H9 (cell line): ENCODE measurements around the gene DOCK2. TPM values are rescaled to one million over a fixed set of nuclear protein-coding genes. Genes with fewer than 3 reads are reported as not detected.

Experiments used
- DNase-seq: peaks from one replicate; pipeline ENCODE4 v3.0.0-alpha.2; 2017
- H2AFZ ChIP-seq: one replicate; pipeline ENCODE4 v1.6.1; 2013; ENCODE audit warnings: mild to moderate bottlenecking, low read length, control low read depth, moderate library complexity
- H2AK5ac ChIP-seq: 2 replicates; pipeline ENCODE4 v1.6.1; 2013; ENCODE audit warnings: low read length, control low read depth, mixed read lengths; ENCODE audit not compliant: insufficient read length
- H2BK120ac ChIP-seq: one replicate; pipeline ENCODE4 v1.6.1; 2013; ENCODE audit warnings: low read depth, mild to moderate bottlenecking, low read length, control low read depth, inconsistent platforms; ENCODE audit not compliant: poor library complexity, severe bottlenecking
- H2BK12ac ChIP-seq: 2 replicates; pipeline ENCODE4 v1.6.1; 2013; ENCODE audit warnings: low read length, control low read depth, mixed read lengths, low read depth; ENCODE audit not compliant: insufficient read length
- H2BK15ac ChIP-seq: 2 replicates; pipeline ENCODE4 v1.6.1; 2013; ENCODE audit warnings: low read depth, low read length, control low read depth
- H2BK20ac ChIP-seq: one replicate; pipeline ENCODE4 v1.6.1; 2013; ENCODE audit warnings: low read depth, mild to moderate bottlenecking, low read length, control low read depth, inconsistent platforms; ENCODE audit not compliant: poor library complexity, severe bottlenecking
- H2BK5ac ChIP-seq: 2 replicates; pipeline ENCODE4 v1.6.1; 2013; ENCODE audit warnings: low read length, control low read depth, mixed read lengths; ENCODE audit not compliant: insufficient read length
- H3K14ac ChIP-seq: 2 replicates; pipeline ENCODE4 v1.6.1; 2013; ENCODE audit warnings: low read length, control low read depth; ENCODE audit not compliant: insufficient read depth
- H3K18ac ChIP-seq: 2 replicates; pipeline ENCODE4 v1.6.1; 2013; ENCODE audit warnings: low read depth, mild to moderate bottlenecking, mixed read lengths, low read length, control low read depth; ENCODE audit not compliant: insufficient read length
- H3K23ac ChIP-seq: 2 replicates; pipeline ENCODE4 v1.6.1; 2013; ENCODE audit warnings: low read length, control low read depth, mixed read lengths, low read depth; ENCODE audit not compliant: insufficient read length
- H3K23me2 ChIP-seq: 2 replicates; pipeline ENCODE4 v1.6.1; 2013; ENCODE audit warnings: low read depth, mild to moderate bottlenecking, mixed read lengths, low read length, control low read depth; ENCODE audit not compliant: insufficient read length, poor library complexity, severe bottlenecking
- H3K27ac ChIP-seq: 2 replicates; pipeline ENCODE4 v1.5.1; 2013; ENCODE audit warnings: low read length, control low read depth, mixed read lengths, low read depth; ENCODE audit not compliant: insufficient read length
- H3K27me3 ChIP-seq: 2 replicates; pipeline ENCODE4 v1.6.1; 2013; ENCODE audit warnings: low read length, control low read depth, inconsistent platforms; ENCODE audit not compliant: insufficient read depth
- H3K4ac ChIP-seq: 2 replicates; pipeline ENCODE4 v1.6.1; 2013; ENCODE audit warnings: low read depth, mild to moderate bottlenecking, control low read depth, inconsistent platforms, low read length, moderate library complexity
- H3K4me1 ChIP-seq: 2 replicates; pipeline ENCODE4 v1.6.1; 2013; ENCODE audit warnings: low read length, control low read depth, inconsistent platforms; ENCODE audit not compliant: insufficient read depth
- H3K4me2 ChIP-seq: 2 replicates; pipeline ENCODE4 v1.6.1; 2013; ENCODE audit warnings: low read length, control low read depth, mixed read lengths; ENCODE audit not compliant: insufficient read length, insufficient read depth
- H3K56ac ChIP-seq: 2 replicates; pipeline ENCODE4 v1.6.1; 2013; ENCODE audit warnings: low read depth, mild to moderate bottlenecking, mixed read lengths, low read length, control low read depth; ENCODE audit not compliant: insufficient read length
- H3K79me1 ChIP-seq: 2 replicates; pipeline ENCODE4 v1.6.1; 2013; ENCODE audit warnings: low read depth, mild to moderate bottlenecking, moderate library complexity, low read length, control low read depth, inconsistent platforms; ENCODE audit not compliant: insufficient read depth, poor library complexity, severe bottlenecking
- H3K79me2 ChIP-seq: 2 replicates; pipeline ENCODE4 v1.6.1; 2013; ENCODE audit warnings: low read length, control low read depth, inconsistent platforms; ENCODE audit not compliant: insufficient read depth
- H3K9ac ChIP-seq: 2 replicates; pipeline ENCODE4 v1.6.1; 2013; ENCODE audit warnings: low read length, control low read depth, mixed read lengths; ENCODE audit not compliant: insufficient read length; ENCODE audit errors: extremely low read depth
- H3K9me3 ChIP-seq: one replicate; pipeline ENCODE4 v1.6.1; 2013; ENCODE audit warnings: low read depth, low read length, inconsistent platforms; ENCODE audit not compliant: control insufficient read depth
- H3T11ph ChIP-seq: one replicate; pipeline ENCODE4 v1.6.1; 2013; ENCODE audit warnings: mild to moderate bottlenecking, low read length, control low read depth, inconsistent platforms
- H4K20me1 ChIP-seq: one replicate; pipeline ENCODE4 v1.6.1; 2013; ENCODE audit not compliant: control insufficient read depth, insufficient read length, insufficient read depth
- H4K5ac ChIP-seq: 2 replicates; pipeline ENCODE4 v1.6.1; 2013; ENCODE audit warnings: low read depth, mild to moderate bottlenecking, mixed read lengths, low read length, control low read depth; ENCODE audit not compliant: insufficient read length
- H4K8ac ChIP-seq: replicated peaks from 2 replicates; pipeline ENCODE4 v1.6.1; 2013; ENCODE audit warnings: low read length, control low read depth, mixed read lengths, low read depth; ENCODE audit not compliant: insufficient read length
- H4K91ac ChIP-seq: 2 replicates; pipeline ENCODE4 v1.6.1; 2013; ENCODE audit warnings: low read depth, mild to moderate bottlenecking, moderate library complexity, mixed read lengths, low read length, control low read depth; ENCODE audit not compliant: insufficient read length
- H3K27ac Mint-ChIP-seq, 3 experiments: 2 replicates in 2 of 3; 3 replicates in 1 of 3; pipeline ENCODE4 v1.8.0; 2020 to 2021; ENCODE audit warnings: mixed read lengths in 3 of 3, mild to moderate bottlenecking in 1 of 3, moderate library complexity in 1 of 3
- H3K27me3 Mint-ChIP-seq: 2 replicates; pipeline ENCODE4 v1.8.0; 2021; ENCODE audit warnings: low read depth, mild to moderate bottlenecking, moderate library complexity, mixed read lengths
- H3K36me3 Mint-ChIP-seq, 3 experiments: 2 replicates in 2 of 3; 3 replicates in 1 of 3; pipeline ENCODE4 v1.8.0; 2020 to 2021; ENCODE audit warnings: low read depth in 3 of 3, mixed read lengths in 3 of 3; ENCODE audit not compliant: insufficient read depth in 1 of 3
- H3K4me1 Mint-ChIP-seq, 2 experiments: 2 replicates each; pipeline ENCODE4 v1.8.0; 2020; ENCODE audit warnings: mixed read lengths in 2 of 2
- H3K4me3 Mint-ChIP-seq, 2 experiments: 2 replicates in 1 of 2; 3 replicates in 1 of 2; pipeline ENCODE4 v1.8.0; 2020 to 2021; ENCODE audit warnings: mild to moderate bottlenecking in 2 of 2, mixed read lengths in 2 of 2, moderate library complexity in 1 of 2
- H3K9me3 Mint-ChIP-seq, 2 experiments: 2 replicates in 1 of 2; 3 replicates in 1 of 2; pipeline ENCODE4 v1.8.0; 2020; ENCODE audit warnings: mild to moderate bottlenecking in 2 of 2, mixed read lengths in 2 of 2, moderate library complexity in 1 of 2
- WGBS: extraction: QIAGEN DNeasy Blood & Tissue Kit; methylation state at CpG from one replicate; pipeline ENCODE4 v1.1.7; 2013; ENCODE audit warnings: missing lambda C conversion rate, low lambda C conversion rate, mixed read lengths; ENCODE audit not compliant: insufficient read length; ENCODE audit errors: extremely low coverage; 5-methylcytosine and 5-hydroxymethylcytosine counted together
- total RNA-seq: library from RNA; stranded (reverse); gene quantifications from 2 replicates; pipeline ENCODE4 v1.2.1, GENCODE V29; 2021
- TF ChIP-seq, protein P1 (sequence below): fragments of 200-600 bp; sonication (generic); conservative IDR thresholded peaks from 3 replicates; pipeline ENCODE4 v1.8.0; 2021; ENCODE audit warnings: antibody characterized with exemption, mild to moderate bottlenecking

Gene DOCK2
- total RNA-seq, 1 experiment from 2014 or later, result 7.8 TPM

DNA sequence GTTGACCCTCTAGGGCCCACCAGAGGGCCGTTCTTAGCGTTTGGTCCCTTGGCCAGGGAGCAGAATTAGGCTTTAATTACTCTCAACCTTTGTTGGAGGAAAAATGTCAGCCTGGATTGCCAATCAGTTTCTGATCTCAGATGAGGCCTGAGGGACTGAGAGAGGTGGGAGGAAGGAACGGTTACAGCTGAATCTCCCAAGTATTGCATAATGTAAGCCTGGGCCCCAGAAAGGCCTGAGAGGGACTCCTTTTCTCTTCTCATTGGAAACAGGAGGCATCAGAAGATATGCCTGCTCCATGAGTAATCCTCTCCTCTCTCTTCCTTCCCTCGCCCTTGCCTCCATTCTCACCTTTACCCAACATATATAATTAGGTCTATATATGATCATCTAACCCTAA lies 237.5 kb downstream of the DOCK2 start:
- Histone ChIP-seq H3K9me3 (no peaks in the 10 kb centered on the region), H2BK5ac (no peak overlapping the region), H4K5ac (no peak overlapping the region), H3K79me1 (no peaks in the 10 kb centered on the region), H3K56ac (no peak overlapping the region), H4K91ac (no peak overlapping the region), H2BK120ac (no peak overlapping the region), H3K27ac (no peak overlapping the region), H2BK12ac (no peak overlapping the region), H4K20me1 (no peaks in the 10 kb centered on the region), H4K8ac (no peak overlapping the region), H3K23me2 (no peaks in the 10 kb centered on the region), H2BK20ac (no peak overlapping the region), H3K18ac (no peak overlapping the region), H3K79me2 (no peaks in the 10 kb centered on the region), H2AFZ (no peak overlapping the region), H3K14ac (no peak overlapping the region), H3K9ac (no peak overlapping the region), H3K4me2 (no peak overlapping the region), H3K27me3 (no peaks in the 10 kb centered on the region), H3K4me1 (no peaks in the 10 kb centered on the region), H3K23ac (no peak overlapping the region), H3T11ph (no peak overlapping the region), H3K4ac (no peak overlapping the region), H2AK5ac (no peak overlapping the region), H2BK15ac (no peak overlapping the region)
- Mint-ChIP-seq H3K4me1 (peaks cover 6 to 8% of the 10 kb centered on the region in 2 experiments; a peak in 3 of 4 replicates), H3K9me3 (no peaks in the 10 kb centered on the region; a peak in 1 of 5 replicates), H3K4me3 (no peak overlapping the region), H3K27me3 (no peaks in the 10 kb centered on the region), H3K36me3 (no peaks in the 10 kb centered on the region), H3K27ac (no peak overlapping the region)
- no peak for DNase-seq
- TF ChIP-seq, protein P1, sequence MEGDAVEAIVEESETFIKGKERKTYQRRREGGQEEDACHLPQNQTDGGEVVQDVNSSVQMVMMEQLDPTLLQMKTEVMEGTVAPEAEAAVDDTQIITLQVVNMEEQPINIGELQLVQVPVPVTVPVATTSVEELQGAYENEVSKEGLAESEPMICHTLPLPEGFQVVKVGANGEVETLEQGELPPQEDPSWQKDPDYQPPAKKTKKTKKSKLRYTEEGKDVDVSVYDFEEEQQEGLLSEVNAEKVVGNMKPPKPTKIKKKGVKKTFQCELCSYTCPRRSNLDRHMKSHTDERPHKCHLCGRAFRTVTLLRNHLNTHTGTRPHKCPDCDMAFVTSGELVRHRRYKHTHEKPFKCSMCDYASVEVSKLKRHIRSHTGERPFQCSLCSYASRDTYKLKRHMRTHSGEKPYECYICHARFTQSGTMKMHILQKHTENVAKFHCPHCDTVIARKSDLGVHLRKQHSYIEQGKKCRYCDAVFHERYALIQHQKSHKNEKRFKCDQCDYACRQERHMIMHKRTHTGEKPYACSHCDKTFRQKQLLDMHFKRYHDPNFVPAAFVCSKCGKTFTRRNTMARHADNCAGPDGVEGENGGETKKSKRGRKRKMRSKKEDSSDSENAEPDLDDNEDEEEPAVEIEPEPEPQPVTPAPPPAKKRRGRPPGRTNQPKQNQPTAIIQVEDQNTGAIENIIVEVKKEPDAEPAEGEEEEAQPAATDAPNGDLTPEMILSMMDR, result no peak
- WGBS, result no CpG with 5 or more reads among the region's 4 CpGs
